ENCODE measurements around the gene PCSK4.

- TF ChIP-seq CTCF (conservative IDR thresholded peaks at IDR 0.05 in 1 of 2, IDR thresholded peaks at IDR 0.05 in 1 of 2; ENCODE audit: extremely low read depth in 1 of 2, insufficient read depth in 1 of 2, low read depth in 1 of 2, low read length in 2 of 2) (no peak), EZH2 (IDR thresholded peaks at IDR 0.05; ENCODE audit: borderline replicate concordance, low read length) (no peak)
These were observed 32.7 kb upstream of the PCSK4 start for GRCh38 chr19:1522838-1523237.

Data from mammary epithelial cell (primary cell).